ENCODE data around the gene ULBP2.
"Not testable (repeated sequence)": the region's sequence is repeated elsewhere in the genome, so short reads cannot be mapped to it uniquely, and the experiment has no call there.

Gene ULBP2

GRCh38 chr6:149918151-149918905 lies 23.5 kb upstream of the ULBP2 start:
- Mint-ChIP-seq H3K27ac (no peak overlapping the region), H3K27me3 (ENCODE audit: low read depth) (peaks cover 62% of the 10 kb centered on the region), H3K36me3 (ENCODE audit: low read depth) (no peaks in the 10 kb centered on the region), H3K4me1 (ENCODE audit: low read depth) (peaks cover 10% of the 10 kb centered on the region), H3K4me3 (no peak overlapping the region), H3K9me3 (no peaks in the 10 kb centered on the region)

- not testable (repeated sequence) for H3K4me3 Mint-ChIP-seq; H3K36me3 Mint-ChIP-seq (ENCODE audit: low read depth); H3K27ac Mint-ChIP-seq; H3K9me3 Mint-ChIP-seq
- Mint-ChIP-seq H3K27me3 (ENCODE audit: low read depth) (peaks cover 62% of the 10 kb centered on the region), H3K4me1 (ENCODE audit: low read depth) (peaks cover 14% of the 10 kb centered on the region)
These were observed 22.5 kb upstream of the ULBP2 start for GRCh38 chr6:149919126-149919833.

- Mint-ChIP-seq H3K27me3 (ENCODE audit: low read depth) (peaks cover 63% of the 10 kb centered on the region), H3K9me3 (no peaks in the 10 kb centered on the region), H3K4me1 (ENCODE audit: low read depth) (peaks cover 15% of the 10 kb centered on the region), H3K27ac (no peak overlapping the region), H3K36me3 (ENCODE audit: low read depth) (no peaks in the 10 kb centered on the region), H3K4me3 (no peak overlapping the region)
These were observed 22.0 kb upstream of the ULBP2 start for GRCh38 chr6:149919834-149920225.

GRCh38 chr6:149921361-149921760 lies 20.5 kb upstream of the ULBP2 start:
- no peaks in the 10 kb centered on the region for H3K9me3 Mint-ChIP-seq
- H3K4me1 Mint-ChIP-seq (ENCODE audit: low read depth): peaks cover 23% of the 10 kb centered on the region
- no peak overlapping the region for H3K27ac Mint-ChIP-seq
- H3K27me3 Mint-ChIP-seq (ENCODE audit: low read depth): peaks cover 75% of the 10 kb centered on the region
- no peak overlapping the region for H3K4me3 Mint-ChIP-seq
- no peaks in the 10 kb centered on the region for H3K36me3 Mint-ChIP-seq (ENCODE audit: low read depth)

GRCh38 chr6:149922091-149922490 lies 19.7 kb upstream of the ULBP2 start:
- Mint-ChIP-seq H3K4me1 (ENCODE audit: low read depth) (peaks cover 23% of the 10 kb centered on the region), H3K27me3 (ENCODE audit: low read depth) (peaks cover 73% of the 10 kb centered on the region), H3K4me3 (peak overlapping the region; percentile 62)
- not testable (repeated sequence) for H3K27ac Mint-ChIP-seq; H3K9me3 Mint-ChIP-seq; H3K36me3 Mint-ChIP-seq (ENCODE audit: low read depth)

- no peak within 1 kb of the TSS for H3K27ac Mint-ChIP-seq
- peak within 1 kb of the TSS; percentile 81 for H3K4me3 Mint-ChIP-seq
- H3K27me3 Mint-ChIP-seq (ENCODE audit: low read depth): peaks cover 79% of the 10 kb centered on the region
- no peaks in the 10 kb centered on the region for H3K9me3 Mint-ChIP-seq
- H3K36me3 Mint-ChIP-seq (ENCODE audit: low read depth): no peaks in the 10 kb centered on the region
- peaks cover 23% of the 10 kb centered on the region for H3K4me1 Mint-ChIP-seq (ENCODE audit: low read depth)
These were observed 19.0 kb upstream of the ULBP2 start, which contains the start of gene RAET1G for GRCh38 chr6:149922642-149923326. Gene RAET1G, minus strand, starts transcription at chr6:149923121. Its CDS starts 111 bp downstream, at chr6:149923010.

- Mint-ChIP-seq H3K4me3 (peak overlapping the region; percentile 81), H3K36me3 (ENCODE audit: low read depth) (no peaks in the 10 kb centered on the region), H3K27me3 (ENCODE audit: low read depth) (peaks cover 86% of the 10 kb centered on the region), H3K27ac (no peak overlapping the region), H3K4me1 (ENCODE audit: low read depth) (peaks cover 23% of the 10 kb centered on the region), H3K9me3 (no peaks in the 10 kb centered on the region)
These were observed 18.4 kb upstream of the ULBP2 start for GRCh38 chr6:149923327-149923986.

GRCh38 chr6:149924206-149924932 lies 17.4 kb upstream of the ULBP2 start:
- Mint-ChIP-seq H3K27ac (no peak overlapping the region), H3K36me3 (ENCODE audit: low read depth) (no peaks in the 10 kb centered on the region), H3K27me3 (ENCODE audit: low read depth) (peaks cover 90% of the 10 kb centered on the region), H3K4me1 (ENCODE audit: low read depth) (peaks cover 23% of the 10 kb centered on the region), H3K4me3 (no peak overlapping the region), H3K9me3 (no peaks in the 10 kb centered on the region)

GRCh38 chr6:149924933-149925252 lies 16.9 kb upstream of the ULBP2 start:
- H3K9me3 Mint-ChIP-seq: no peaks in the 10 kb centered on the region
- peaks cover 23% of the 10 kb centered on the region for H3K4me1 Mint-ChIP-seq (ENCODE audit: low read depth)
- H3K27ac Mint-ChIP-seq: no peak overlapping the region
- no peaks in the 10 kb centered on the region for H3K36me3 Mint-ChIP-seq (ENCODE audit: low read depth)
- no peak overlapping the region for H3K4me3 Mint-ChIP-seq
- H3K27me3 Mint-ChIP-seq (ENCODE audit: low read depth): peaks cover 91% of the 10 kb centered on the region

- H3K9me3 Mint-ChIP-seq: no peaks in the 10 kb centered on the region
- H3K4me1 Mint-ChIP-seq (ENCODE audit: low read depth): peaks cover 23% of the 10 kb centered on the region
- no peaks in the 10 kb centered on the region for H3K36me3 Mint-ChIP-seq (ENCODE audit: low read depth)
- H3K4me3 Mint-ChIP-seq: peak overlapping the region; percentile 31
- H3K27ac Mint-ChIP-seq: no peak overlapping the region
- H3K27me3 Mint-ChIP-seq (ENCODE audit: low read depth): peaks cover 91% of the 10 kb centered on the region
These were observed 16.4 kb upstream of the ULBP2 start for GRCh38 chr6:149925253-149925973.

- H3K4me1 Mint-ChIP-seq (ENCODE audit: low read depth): peaks cover 23% of the 10 kb centered on the region
- H3K27ac Mint-ChIP-seq: no peak overlapping the region
- H3K4me3 Mint-ChIP-seq: peak overlapping the region; percentile 71
- peaks cover 91% of the 10 kb centered on the region for H3K27me3 Mint-ChIP-seq (ENCODE audit: low read depth)
- H3K9me3 Mint-ChIP-seq: no peaks in the 10 kb centered on the region
- H3K36me3 Mint-ChIP-seq (ENCODE audit: low read depth): no peaks in the 10 kb centered on the region
These were observed 15.6 kb upstream of the ULBP2 start for GRCh38 chr6:149925974-149926777.

GRCh38 chr6:149927025-149927424 lies 14.8 kb upstream of the ULBP2 start:
- H3K9me3 Mint-ChIP-seq; H3K27ac Mint-ChIP-seq; H3K36me3 Mint-ChIP-seq (ENCODE audit: low read depth); H3K4me3 Mint-ChIP-seq: not testable (repeated sequence)
- Mint-ChIP-seq H3K27me3 (ENCODE audit: low read depth) (peaks cover 91% of the 10 kb centered on the region), H3K4me1 (ENCODE audit: low read depth) (peaks cover 22% of the 10 kb centered on the region)

- Mint-ChIP-seq H3K9me3 (no peaks in the 10 kb centered on the region), H3K4me3 (no peak overlapping the region), H3K27ac (no peak overlapping the region), H3K4me1 (ENCODE audit: low read depth) (peaks cover 11% of the 10 kb centered on the region), H3K36me3 (ENCODE audit: low read depth) (no peaks in the 10 kb centered on the region), H3K27me3 (ENCODE audit: low read depth) (peaks cover 89% of the 10 kb centered on the region)
These were observed 12.4 kb upstream of the ULBP2 start for GRCh38 chr6:149929422-149929821.

Data from T-helper 1 cell treated with Interleukin-12 subunit alpha and Interleukin-12 subunit beta and Interleukin-4 antibody, amounts not matched to agents 30 μg/mL and 1 μg/mL, for 36 hours (primary cell).